Measurements from ENCODE around the gene AKT2. TPM values are rescaled to one million over a fixed set of nuclear protein-coding genes. Genes with fewer than 3 reads are reported as not detected.
A peak's percentile ranks its signal among the peaks of the same experiment; 100 is the strongest.

Gene AKT2
- total and polyA plus RNA-seq, 10 of the 15 experiments (the other 5 are each of a cell fraction or from before 2014, with no cell fraction given): 1.0 to 185 (median 71.5) TPM

DNA sequence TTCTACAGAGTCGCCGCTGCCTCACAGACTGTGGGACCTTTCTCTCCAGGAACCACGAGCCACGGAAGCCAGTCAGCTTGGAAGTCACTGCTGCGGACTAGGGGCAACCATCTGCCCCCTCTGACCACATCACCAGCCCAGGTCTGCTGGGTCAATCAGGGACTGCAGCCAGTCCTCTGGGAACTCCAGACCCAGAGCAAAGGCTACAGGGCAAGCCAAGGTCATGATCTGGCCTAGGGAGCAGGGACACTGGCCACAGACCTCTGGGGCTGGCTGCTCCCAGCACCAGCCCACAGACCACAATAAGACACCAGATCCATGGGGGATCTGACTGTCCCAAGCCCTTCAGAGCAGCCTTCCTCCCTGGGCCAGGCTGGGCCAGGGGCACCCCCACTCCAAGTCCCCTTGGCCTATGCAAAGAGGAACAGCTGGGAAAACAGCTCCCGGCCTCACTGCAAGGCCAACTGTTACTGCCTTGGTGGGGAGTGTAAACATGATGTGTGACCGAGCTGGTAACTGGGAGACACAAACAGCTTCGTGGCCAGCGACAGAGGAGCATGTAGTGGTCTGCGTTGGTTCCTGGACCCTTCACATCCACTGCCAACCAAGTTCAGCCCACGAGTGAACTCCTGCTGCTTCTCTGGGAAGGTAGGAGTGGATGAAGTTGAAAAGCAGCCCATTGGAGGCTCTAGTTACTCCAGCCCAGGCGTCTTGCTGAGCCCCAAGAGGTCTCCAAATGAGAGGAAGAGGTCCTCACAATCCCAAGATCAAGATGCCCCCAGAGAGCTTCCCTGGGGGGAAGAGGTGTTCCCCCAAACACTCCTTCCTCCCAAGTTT, 1.5 kb downstream of the AKT2 start:
- H3K9me3 ChIP-seq (replicated peaks; ENCODE audit: control insufficient read depth, insufficient read depth, low read length): no peaks in the 10 kb centered on the region
- H3K9ac ChIP-seq (ENCODE audit: control insufficient read depth, insufficient read depth, low read length): peak overlapping the region; percentile 87
- no peaks in the 10 kb centered on the region for H3K27me3 ChIP-seq (replicated peaks in 1 of 2; ENCODE audit: control insufficient read depth in 2 of 2, insufficient read depth in 2 of 2, low read length in 1 of 2)
- in situ Hi-C loops (cut with MboI) (no loop called here), intact Hi-C loops (cut with micrococcal nuclease; ENCODE audit: unreplicated experiment) (no loop called here)
- H3K27ac ChIP-seq (ENCODE audit: control insufficient read depth, insufficient read depth): peak overlapping the region; percentile 91
- H3K36me3 ChIP-seq (ENCODE audit: control insufficient read depth in 2 of 2, insufficient read depth in 2 of 2, low read length in 1 of 2): peaks cover 0 to 7% of the 10 kb centered on the region in 2 experiments; a peak in 3 of 4 replicates
- WGBS (ENCODE audit: insufficient coverage, insufficient replicate concordance, low lambda C conversion rate, missing lambda C conversion rate): 53% methylated on average over 12 of the region's 12 CpGs
- H2AFZ ChIP-seq (ENCODE audit: control insufficient read depth, low read depth, low read length): no peak overlapping the region
- ChIA-PET RAD21 (ENCODE audit: unreplicated experiment) (interaction anchor here (0.6 to 1.3 kb wide), 5 partner anchors 90 to 519 kb away, joined by 3 to 4 read pairs (median 3); no protein-coding TSS in a partner anchor), CTCF (interaction anchor here (1.2 to 2.3 kb wide), 3 partner anchors 92 to 180 kb away, joined by 3 to 10 read pairs (median 6); no protein-coding TSS in a partner anchor), SMC1A (ENCODE audit: uncharacterized antibody, unreplicated experiment) (interaction anchor here (0.5 to 1.2 kb wide), 4 partner anchors 9 to 1020 kb away, joined by 3 to 4 read pairs (median 3); partner anchors contain the start of genes C19orf47 and PLD3), POLR2A (interaction anchor here (0.6 to 2.6 kb wide), 4 partner anchors 9 to 159 kb away, joined by 3 to 15 read pairs (median 4); no protein-coding TSS in a partner anchor)
- H3K4me1 ChIP-seq (ENCODE audit: control insufficient read depth, insufficient read depth, low read length): peaks cover 24% of the 10 kb centered on the region
- no peak for DNase-seq (ENCODE audit: low read depth, low spot score)
- peaks cover 65% of the 10 kb centered on the region for H3K79me2 ChIP-seq (ENCODE audit: control insufficient read depth, insufficient read depth, low read length)
- H4K20me1 ChIP-seq (ENCODE audit: control insufficient read depth, insufficient read depth): peaks cover 2% of the 10 kb centered on the region
- FAIRE-seq: no peak
- BruUV-seq (replicated peaks): no TSS peak
- ATAC-seq: no peak
- H3K4me3 ChIP-seq: peak overlapping the region; percentile 99
- H3K4me2 ChIP-seq (ENCODE audit: control insufficient read depth, insufficient read depth): peak overlapping the region; percentile 62
- TF ChIP-seq SUZ12 (IDR thresholded peaks at IDR 0.05; ENCODE audit: unreplicated experiment) (no peak), CHD1 (IDR thresholded peaks at IDR 0.05; ENCODE audit: low read depth, low read length) (no peak), NRF1 (conservative IDR thresholded peaks at IDR 0.05; ENCODE audit: low read depth, low read length) (no peak), ZBTB11 (CRISPR knock-in tag; IDR thresholded peaks at IDR 0.05) (no peak), SIN3A (IDR thresholded peaks at IDR 0.05; ENCODE audit: low read depth, low read length) (0 out of 2 replicates have a peak, but pooled peaks have one; percentile 22), SMC3 (IDR thresholded peaks at IDR 0.05; ENCODE audit: borderline replicate concordance, low read length) (no peak), NR2F1 (conservative IDR thresholded peaks at IDR 0.05) (0 out of 2 replicates have a peak, but pooled peaks have one; percentile 19), HCFC1 (IDR thresholded peaks at IDR 0.05; ENCODE audit: low read length) (no peak), RELA (IDR thresholded peaks at IDR 0.05; ENCODE audit: borderline replicate concordance, partially characterized antibody) (no peak), POLR2AphosphoS5 (IDR thresholded peaks at IDR 0.05; ENCODE audit: low read length) (0 out of 2 replicates have a peak, but pooled peaks have one; percentile 23), NFYA (IDR thresholded peaks at IDR 0.05; ENCODE audit: borderline replicate concordance, low read depth, low read length) (no peak), FOXK2 (IDR thresholded peaks at IDR 0.05) (no peak), SPI1 (IDR thresholded peaks at IDR 0.05; ENCODE audit: borderline replicate concordance, insufficient read depth, low read depth, low read length) (no peak), POLR2A (IDR thresholded peaks at IDR 0.05; ENCODE audit: low read depth, low read length) (no peak), IKZF2 (IDR thresholded peaks at IDR 0.05) (no peak), LARP7 (IDR thresholded peaks at IDR 0.05) (no peak), SRF (IDR thresholded peaks at IDR 0.05; ENCODE audit: low read depth in 2 of 2, low read length in 2 of 2) (no peak)
- TF ChIP-seq, protein P1, sequence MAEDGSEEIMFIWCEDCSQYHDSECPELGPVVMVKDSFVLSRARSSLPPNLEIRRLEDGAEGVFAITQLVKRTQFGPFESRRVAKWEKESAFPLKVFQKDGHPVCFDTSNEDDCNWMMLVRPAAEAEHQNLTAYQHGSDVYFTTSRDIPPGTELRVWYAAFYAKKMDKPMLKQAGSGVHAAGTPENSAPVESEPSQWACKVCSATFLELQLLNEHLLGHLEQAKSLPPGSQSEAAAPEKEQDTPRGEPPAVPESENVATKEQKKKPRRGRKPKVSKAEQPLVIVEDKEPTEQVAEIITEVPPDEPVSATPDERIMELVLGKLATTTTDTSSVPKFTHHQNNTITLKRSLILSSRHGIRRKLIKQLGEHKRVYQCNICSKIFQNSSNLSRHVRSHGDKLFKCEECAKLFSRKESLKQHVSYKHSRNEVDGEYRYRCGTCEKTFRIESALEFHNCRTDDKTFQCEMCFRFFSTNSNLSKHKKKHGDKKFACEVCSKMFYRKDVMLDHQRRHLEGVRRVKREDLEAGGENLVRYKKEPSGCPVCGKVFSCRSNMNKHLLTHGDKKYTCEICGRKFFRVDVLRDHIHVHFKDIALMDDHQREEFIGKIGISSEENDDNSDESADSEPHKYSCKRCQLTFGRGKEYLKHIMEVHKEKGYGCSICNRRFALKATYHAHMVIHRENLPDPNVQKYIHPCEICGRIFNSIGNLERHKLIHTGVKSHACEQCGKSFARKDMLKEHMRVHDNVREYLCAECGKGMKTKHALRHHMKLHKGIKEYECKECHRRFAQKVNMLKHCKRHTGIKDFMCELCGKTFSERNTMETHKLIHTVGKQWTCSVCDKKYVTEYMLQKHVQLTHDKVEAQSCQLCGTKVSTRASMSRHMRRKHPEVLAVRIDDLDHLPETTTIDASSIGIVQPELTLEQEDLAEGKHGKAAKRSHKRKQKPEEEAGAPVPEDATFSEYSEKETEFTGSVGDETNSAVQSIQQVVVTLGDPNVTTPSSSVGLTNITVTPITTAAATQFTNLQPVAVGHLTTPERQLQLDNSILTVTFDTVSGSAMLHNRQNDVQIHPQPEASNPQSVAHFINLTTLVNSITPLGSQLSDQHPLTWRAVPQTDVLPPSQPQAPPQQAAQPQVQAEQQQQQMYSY (CRISPR knock-in tag; IDR thresholded peaks at IDR 0.05): no peak

Data from GM12878 (cell line).